Measurements from ENCODE around the gene PPP2R5E.

The PPP2R5E gene

GRCh38 chr14:63413009-63413408 lies 130.2 kb downstream of the PPP2R5E start:
- Histone ChIP-seq H3K4me1 (ENCODE audit: control insufficient read depth, insufficient read depth, low read length, unreplicated experiment) (no peaks in the 10 kb centered on the region), H3K4me3 (ENCODE audit: low read depth, low read length) (no peak overlapping the region), H2AFZ (ENCODE audit: low read length, unreplicated experiment) (no peak overlapping the region), H3K27me3 (ENCODE audit: insufficient read depth, low read length) (no peaks in the 10 kb centered on the region), H3K36me3 (ENCODE audit: insufficient read depth, low read length) (0 out of 2 replicates have a peak, but pooled peaks cover 4% of the 10 kb centered on the region), H3K79me2 (ENCODE audit: control insufficient read depth, insufficient read depth, low read length, unreplicated experiment) (no peaks in the 10 kb centered on the region), H3K27ac (ENCODE audit: low read depth, low read length) (no peak overlapping the region)

DNA sequence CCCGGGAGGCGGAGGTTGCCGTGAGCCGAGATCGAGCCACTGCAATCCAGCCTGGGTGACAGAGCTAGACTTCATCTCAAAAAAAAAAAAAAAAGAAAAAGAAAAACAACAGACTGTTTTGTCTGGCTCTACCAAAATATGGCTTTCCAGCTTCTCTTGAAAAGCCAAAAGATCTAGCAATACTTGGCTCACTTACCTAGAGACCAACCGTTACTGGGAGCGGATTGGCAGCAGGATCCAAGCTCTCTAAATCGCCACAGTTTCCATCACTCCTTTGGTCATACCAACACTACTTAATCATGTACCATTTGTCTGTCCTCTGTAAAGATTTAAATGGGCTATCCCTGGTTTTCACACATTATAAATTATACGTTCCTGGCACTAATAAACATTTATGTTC lies 136.8 kb downstream of the PPP2R5E start:
- Histone ChIP-seq H3K79me2 (ENCODE audit: control insufficient read depth, insufficient read depth, low read length, unreplicated experiment) (no peaks in the 10 kb centered on the region), H3K27ac (ENCODE audit: low read depth, low read length) (no peak overlapping the region), H2AFZ (ENCODE audit: low read length, unreplicated experiment) (no peak overlapping the region), H3K27me3 (ENCODE audit: insufficient read depth, low read length) (no peaks in the 10 kb centered on the region), H3K4me3 (ENCODE audit: low read depth, low read length) (no peak overlapping the region), H3K36me3 (ENCODE audit: insufficient read depth, low read length) (0 out of 2 replicates have a peak, but pooled peaks cover 4% of the 10 kb centered on the region), H3K4me1 (ENCODE audit: control insufficient read depth, insufficient read depth, low read length, unreplicated experiment) (no peaks in the 10 kb centered on the region)

- no peaks in the 10 kb centered on the region for H3K79me2 ChIP-seq (ENCODE audit: control insufficient read depth, insufficient read depth, low read length, unreplicated experiment)
- H3K27me3 ChIP-seq (ENCODE audit: insufficient read depth, low read length) = no peaks in the 10 kb centered on the region
- no peak overlapping the region for H3K27ac ChIP-seq (ENCODE audit: low read depth, low read length)
- H2AFZ ChIP-seq (ENCODE audit: low read length, unreplicated experiment) = no peak overlapping the region
- no peaks in the 10 kb centered on the region for H3K4me1 ChIP-seq (ENCODE audit: control insufficient read depth, insufficient read depth, low read length, unreplicated experiment)
- H3K36me3 ChIP-seq (ENCODE audit: insufficient read depth, low read length) = 0 out of 2 replicates have a peak, but pooled peaks cover 4% of the 10 kb centered on the region
- no peak overlapping the region for H3K4me3 ChIP-seq (ENCODE audit: low read depth, low read length)
Measured at GRCh38 chr14:63405715-63406114, 137.5 kb downstream of the PPP2R5E start.

GRCh38 chr14:63404906-63405305 lies 138.3 kb downstream of the PPP2R5E start:
- H3K4me1 ChIP-seq (ENCODE audit: control insufficient read depth, insufficient read depth, low read length, unreplicated experiment) = no peaks in the 10 kb centered on the region
- H2AFZ ChIP-seq (ENCODE audit: low read length, unreplicated experiment) = no peak overlapping the region
- no peak overlapping the region for H3K27ac ChIP-seq (ENCODE audit: low read depth, low read length)
- no peak overlapping the region for H3K4me3 ChIP-seq (ENCODE audit: low read depth, low read length)
- H3K27me3 ChIP-seq (ENCODE audit: insufficient read depth, low read length) = no peaks in the 10 kb centered on the region
- H3K79me2 ChIP-seq (ENCODE audit: control insufficient read depth, insufficient read depth, low read length, unreplicated experiment) = no peaks in the 10 kb centered on the region
- H3K36me3 ChIP-seq (ENCODE audit: insufficient read depth, low read length) = peaks cover 4% of the 10 kb centered on the region; the same call in 1 of the 2 replicates

DNA sequence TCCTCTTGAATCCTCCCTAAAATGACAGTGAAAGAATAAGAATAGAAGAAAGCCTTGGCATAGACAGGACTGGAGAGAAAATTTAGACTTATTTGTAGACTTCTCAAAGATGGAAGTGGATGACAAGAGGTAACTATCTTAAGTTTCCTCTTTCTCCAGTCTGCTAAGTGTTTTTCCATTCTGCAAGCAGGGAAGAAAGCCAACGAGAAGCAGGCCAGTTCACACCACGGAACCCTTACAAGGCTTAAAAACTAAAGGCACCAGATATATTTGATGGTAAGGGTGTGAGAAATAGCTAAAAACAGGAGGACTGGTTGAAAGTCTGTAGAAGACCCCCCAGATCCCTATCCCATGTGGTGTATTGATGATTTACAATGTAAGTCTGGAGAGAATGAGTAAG lies 141.5 kb downstream of the PPP2R5E start:
- Histone ChIP-seq H3K4me3 (ENCODE audit: low read depth, low read length) (no peak overlapping the region), H3K27me3 (ENCODE audit: insufficient read depth, low read length) (no peaks in the 10 kb centered on the region), H3K4me1 (ENCODE audit: control insufficient read depth, insufficient read depth, low read length, unreplicated experiment) (no peaks in the 10 kb centered on the region), H3K36me3 (ENCODE audit: insufficient read depth, low read length) (peaks cover 10% of the 10 kb centered on the region), H2AFZ (ENCODE audit: low read length, unreplicated experiment) (no peak overlapping the region), H3K27ac (ENCODE audit: low read depth, low read length) (no peak overlapping the region), H3K79me2 (ENCODE audit: control insufficient read depth, insufficient read depth, low read length, unreplicated experiment) (no peaks in the 10 kb centered on the region)

DNA sequence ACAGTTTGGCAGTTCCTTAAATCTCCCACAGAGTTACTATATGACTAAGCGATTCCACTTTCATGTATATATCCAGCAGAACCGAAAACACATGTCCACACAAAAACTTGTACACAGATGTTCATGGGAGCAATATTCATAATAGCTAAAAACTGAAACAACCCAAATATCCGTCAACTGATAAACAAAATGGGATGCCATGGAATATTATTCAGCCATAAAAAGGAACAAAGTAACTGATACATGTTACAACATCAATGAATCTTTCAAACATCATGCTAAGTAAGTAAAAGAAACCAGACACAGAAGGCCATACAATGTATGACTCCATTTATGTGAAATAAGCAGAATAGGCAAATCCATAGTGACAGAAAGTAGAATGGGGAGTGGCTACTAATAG lies 144.2 kb downstream of the PPP2R5E start:
- no peak overlapping the region for H3K27ac ChIP-seq (ENCODE audit: low read depth, low read length)
- H3K4me3 ChIP-seq (ENCODE audit: low read depth, low read length) = no peak overlapping the region
- H2AFZ ChIP-seq (ENCODE audit: low read length, unreplicated experiment) = no peak overlapping the region
- no peaks in the 10 kb centered on the region for H3K4me1 ChIP-seq (ENCODE audit: control insufficient read depth, insufficient read depth, low read length, unreplicated experiment)
- H3K36me3 ChIP-seq (ENCODE audit: insufficient read depth, low read length) = peaks cover 10% of the 10 kb centered on the region
- no peaks in the 10 kb centered on the region for H3K79me2 ChIP-seq (ENCODE audit: control insufficient read depth, insufficient read depth, low read length, unreplicated experiment)
- H3K27me3 ChIP-seq (ENCODE audit: insufficient read depth, low read length) = no peaks in the 10 kb centered on the region

DNA sequence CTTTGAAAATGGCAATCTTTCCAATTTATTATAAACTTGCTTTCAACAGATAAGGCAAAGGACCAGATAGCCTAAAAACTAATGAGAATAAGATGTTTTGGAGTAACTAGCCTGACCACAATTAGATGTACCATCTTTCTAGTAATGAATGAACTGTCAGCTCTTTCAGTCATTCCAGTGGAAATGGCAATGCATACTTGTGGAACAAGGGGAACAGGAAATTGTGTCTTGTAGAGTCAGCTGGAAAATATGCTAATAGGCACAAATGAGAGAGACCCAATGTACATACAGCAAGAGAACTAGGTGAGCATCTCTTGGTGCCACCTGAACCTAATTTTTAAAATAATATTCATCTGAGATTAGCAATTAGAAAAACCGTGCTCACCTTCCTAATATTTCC lies 148.3 kb downstream of the PPP2R5E start:
- H3K27me3 ChIP-seq (ENCODE audit: insufficient read depth, low read length) = no peaks in the 10 kb centered on the region
- no peaks in the 10 kb centered on the region for H3K4me1 ChIP-seq (ENCODE audit: control insufficient read depth, insufficient read depth, low read length, unreplicated experiment)
- H3K79me2 ChIP-seq (ENCODE audit: control insufficient read depth, insufficient read depth, low read length, unreplicated experiment) = no peaks in the 10 kb centered on the region
- no peak overlapping the region for H3K27ac ChIP-seq (ENCODE audit: low read depth, low read length)
- peaks cover 10% of the 10 kb centered on the region for H3K36me3 ChIP-seq (ENCODE audit: insufficient read depth, low read length)
- H3K4me3 ChIP-seq (ENCODE audit: low read depth, low read length) = no peak overlapping the region
- H2AFZ ChIP-seq (ENCODE audit: low read length, unreplicated experiment) = no peak overlapping the region

GRCh38 chr14:63394432-63394831 lies 148.7 kb downstream of the PPP2R5E start:
- no peaks in the 10 kb centered on the region for H3K27me3 ChIP-seq (ENCODE audit: insufficient read depth, low read length)
- no peak overlapping the region for H3K27ac ChIP-seq (ENCODE audit: low read depth, low read length)
- peaks cover 6% of the 10 kb centered on the region for H3K36me3 ChIP-seq (ENCODE audit: insufficient read depth, low read length)
- no peak overlapping the region for H2AFZ ChIP-seq (ENCODE audit: low read length, unreplicated experiment)
- H3K4me3 ChIP-seq (ENCODE audit: low read depth, low read length) = no peak overlapping the region
- no peaks in the 10 kb centered on the region for H3K79me2 ChIP-seq (ENCODE audit: control insufficient read depth, insufficient read depth, low read length, unreplicated experiment)
- H3K4me1 ChIP-seq (ENCODE audit: control insufficient read depth, insufficient read depth, low read length, unreplicated experiment) = no peaks in the 10 kb centered on the region

- H3K27ac ChIP-seq (ENCODE audit: low read depth, low read length) = no peak overlapping the region
- H3K4me3 ChIP-seq (ENCODE audit: low read depth, low read length) = no peak overlapping the region
- H3K27me3 ChIP-seq (ENCODE audit: insufficient read depth, low read length) = no peaks in the 10 kb centered on the region
- H3K79me2 ChIP-seq (ENCODE audit: control insufficient read depth, insufficient read depth, low read length, unreplicated experiment) = no peaks in the 10 kb centered on the region
- no peaks in the 10 kb centered on the region; the same call in none of the 2 replicates for H3K36me3 ChIP-seq (ENCODE audit: insufficient read depth, low read length)
- H2AFZ ChIP-seq (ENCODE audit: low read length, unreplicated experiment) = no peak overlapping the region
- H3K4me1 ChIP-seq (ENCODE audit: control insufficient read depth, insufficient read depth, low read length, unreplicated experiment) = no peaks in the 10 kb centered on the region
Measured at GRCh38 chr14:63393012-63393411, 150.2 kb downstream of the PPP2R5E start.

- Histone ChIP-seq H3K27ac (ENCODE audit: low read depth, low read length) (no peak overlapping the region), H2AFZ (ENCODE audit: low read length, unreplicated experiment) (no peak overlapping the region), H3K4me1 (ENCODE audit: control insufficient read depth, insufficient read depth, low read length, unreplicated experiment) (no peaks in the 10 kb centered on the region), H3K27me3 (ENCODE audit: insufficient read depth, low read length) (no peaks in the 10 kb centered on the region), H3K36me3 (ENCODE audit: insufficient read depth, low read length) (peaks cover 5% of the 10 kb centered on the region), H3K79me2 (ENCODE audit: control insufficient read depth, insufficient read depth, low read length, unreplicated experiment) (no peaks in the 10 kb centered on the region), H3K4me3 (ENCODE audit: low read depth, low read length) (no peak overlapping the region)
Measured at GRCh38 chr14:63392236-63392635, 150.9 kb downstream of the PPP2R5E start.

- Histone ChIP-seq H3K27ac (ENCODE audit: low read depth, low read length) (no peak overlapping the region), H3K36me3 (ENCODE audit: insufficient read depth, low read length) (peaks cover 5% of the 10 kb centered on the region), H3K4me3 (ENCODE audit: low read depth, low read length) (no peak overlapping the region), H3K79me2 (ENCODE audit: control insufficient read depth, insufficient read depth, low read length, unreplicated experiment) (no peaks in the 10 kb centered on the region), H3K27me3 (ENCODE audit: insufficient read depth, low read length) (no peaks in the 10 kb centered on the region), H2AFZ (ENCODE audit: low read length, unreplicated experiment) (no peak overlapping the region), H3K4me1 (ENCODE audit: control insufficient read depth, insufficient read depth, low read length, unreplicated experiment) (no peaks in the 10 kb centered on the region)
Measured at GRCh38 chr14:63388766-63389431, 154.3 kb downstream of the PPP2R5E start.

Measured in ACC112 (cell line).